Neural cell (in vitro differentiated cells): Measurements from ENCODE around the gene GSTM5.

ENCODE experiments used
- CTCF ChIP-seq: fragments of 450-650 bp; IDR thresholded peaks from 2 replicates; pipeline ENCODE4 v1.5.1; 2014; ENCODE audit warnings: antibody characterized with exemption, mild to moderate bottlenecking, moderate library complexity; ENCODE audit not compliant: poor library complexity, severe bottlenecking
- EP300 ChIP-seq: fragments of 450-650 bp; conservative IDR thresholded peaks from 2 replicates; pipeline ENCODE4 v1.6.1; 2014; ENCODE audit warnings: antibody characterized with exemption, mild to moderate bottlenecking, moderate library complexity; ENCODE audit not compliant: poor library complexity, severe bottlenecking
- EZH2 ChIP-seq: fragments of 200-600, 300-800 bp; shearing (Covaris generic), sonication (generic); IDR thresholded peaks from 2 replicates; pipeline ENCODE4 v1.6.1; 2014; ENCODE audit warnings: antibody characterized with exemption, low read length, borderline replicate concordance, mild to moderate bottlenecking; ENCODE audit not compliant: insufficient read depth, poor library complexity, severe bottlenecking
- MXI1 ChIP-seq: fragments of 450-650 bp; conservative IDR thresholded peaks from 2 replicates; pipeline ENCODE4 v1.6.1; 2014; ENCODE audit warnings: antibody characterized with exemption, mild to moderate bottlenecking; ENCODE audit not compliant: poor library complexity, severe bottlenecking
- POLR2AphosphoS5 ChIP-seq: IDR thresholded peaks from 2 replicates; pipeline ENCODE4 v1.6.1; 2012
- SMC3 ChIP-seq: fragments of 450-650 bp; conservative IDR thresholded peaks from 2 replicates; pipeline ENCODE4 v1.6.1; 2014; ENCODE audit warnings: antibody characterized with exemption, mild to moderate bottlenecking, moderate library complexity; ENCODE audit not compliant: poor library complexity
- TF ChIP-seq, protein P1 (sequence below): IDR thresholded peaks from 2 replicates; pipeline ENCODE4 v1.6.1; 2012; ENCODE audit warnings: borderline replicate concordance

- TF ChIP-seq SMC3 (peak; percentile 53), EP300 (no peak), CTCF (no peak), EZH2 (no peak), MXI1 (peak; percentile 97), POLR2AphosphoS5 (peak; percentile 97)
- TF ChIP-seq, protein P1, sequence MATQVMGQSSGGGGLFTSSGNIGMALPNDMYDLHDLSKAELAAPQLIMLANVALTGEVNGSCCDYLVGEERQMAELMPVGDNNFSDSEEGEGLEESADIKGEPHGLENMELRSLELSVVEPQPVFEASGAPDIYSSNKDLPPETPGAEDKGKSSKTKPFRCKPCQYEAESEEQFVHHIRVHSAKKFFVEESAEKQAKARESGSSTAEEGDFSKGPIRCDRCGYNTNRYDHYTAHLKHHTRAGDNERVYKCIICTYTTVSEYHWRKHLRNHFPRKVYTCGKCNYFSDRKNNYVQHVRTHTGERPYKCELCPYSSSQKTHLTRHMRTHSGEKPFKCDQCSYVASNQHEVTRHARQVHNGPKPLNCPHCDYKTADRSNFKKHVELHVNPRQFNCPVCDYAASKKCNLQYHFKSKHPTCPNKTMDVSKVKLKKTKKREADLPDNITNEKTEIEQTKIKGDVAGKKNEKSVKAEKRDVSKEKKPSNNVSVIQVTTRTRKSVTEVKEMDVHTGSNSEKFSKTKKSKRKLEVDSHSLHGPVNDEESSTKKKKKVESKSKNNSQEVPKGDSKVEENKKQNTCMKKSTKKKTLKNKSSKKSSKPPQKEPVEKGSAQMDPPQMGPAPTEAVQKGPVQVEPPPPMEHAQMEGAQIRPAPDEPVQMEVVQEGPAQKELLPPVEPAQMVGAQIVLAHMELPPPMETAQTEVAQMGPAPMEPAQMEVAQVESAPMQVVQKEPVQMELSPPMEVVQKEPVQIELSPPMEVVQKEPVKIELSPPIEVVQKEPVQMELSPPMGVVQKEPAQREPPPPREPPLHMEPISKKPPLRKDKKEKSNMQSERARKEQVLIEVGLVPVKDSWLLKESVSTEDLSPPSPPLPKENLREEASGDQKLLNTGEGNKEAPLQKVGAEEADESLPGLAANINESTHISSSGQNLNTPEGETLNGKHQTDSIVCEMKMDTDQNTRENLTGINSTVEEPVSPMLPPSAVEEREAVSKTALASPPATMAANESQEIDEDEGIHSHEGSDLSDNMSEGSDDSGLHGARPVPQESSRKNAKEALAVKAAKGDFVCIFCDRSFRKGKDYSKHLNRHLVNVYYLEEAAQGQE: peak; percentile 11
Observed at GRCh38 chr1:109739738-109740614, 27.9 kb downstream of the GSTM5 start.
